Parathyroid adenoma (tissue), 2 donors: Measurements from ENCODE around the gene GJB4.

Source experiments
- H2AFZ ChIP-seq: fragments of 300-600 bp; sonication (generic); one replicate; pipeline ENCODE4 v1.7.0; 2017; ENCODE audit warnings: antibody characterized with exemption, mild to moderate bottlenecking
- H3K27ac ChIP-seq: fragments of 300-600 bp; sonication (generic); one replicate; pipeline ENCODE4 v1.7.0; 2017
- H3K27me3 ChIP-seq: fragments of 300-600 bp; sonication (generic); one replicate; pipeline ENCODE4 v1.7.0; 2017; ENCODE audit warnings: low read length; ENCODE audit not compliant: control insufficient read depth, insufficient read depth
- H3K36me3 ChIP-seq: fragments of 300-600 bp; sonication (generic); one replicate; pipeline ENCODE4 v1.7.0; 2017; ENCODE audit warnings: low read length; ENCODE audit not compliant: control insufficient read depth, insufficient read depth
- H3K4me1 ChIP-seq: fragments of 300-600 bp; sonication (generic); one replicate; pipeline ENCODE4 v1.7.0; 2017; ENCODE audit warnings: control low read depth
- H3K4me2 ChIP-seq: fragments of 300-600 bp; sonication (generic); one replicate; pipeline ENCODE4 v1.7.0; 2017; ENCODE audit warnings: low read length
- H3K4me3 ChIP-seq: fragments of 300-600 bp; sonication (generic); one replicate; pipeline ENCODE4 v1.7.0; 2017; ENCODE audit warnings: low read depth, low read length
- H3K79me2 ChIP-seq: fragments of 300-600 bp; sonication (generic); one replicate; pipeline ENCODE4 v1.7.0; 2017; ENCODE audit warnings: control low read depth
- H3K9ac ChIP-seq: fragments of 300-600 bp; sonication (generic); one replicate; pipeline ENCODE4 v1.7.0; 2017; ENCODE audit warnings: mild to moderate bottlenecking
- H3K9me3 ChIP-seq: fragments of 300-600 bp; sonication (generic); one replicate; pipeline ENCODE4 v1.7.0; 2017; ENCODE audit warnings: low read length; ENCODE audit not compliant: control insufficient read depth
- CTCF ChIP-seq: fragments of 300-600 bp; sonication (generic); IDR thresholded peaks from one replicate; pipeline ENCODE4 v1.7.0; 2017; ENCODE audit warnings: antibody characterized with exemption, mild to moderate bottlenecking
- donor health status: primary hyperparathyroidism.

Gene GJB4

GRCh38 chr1:34794001-34794789 is 34.7 kb downstream of the GJB4 start:
- no peaks in the 10 kb centered on the region for H3K79me2 ChIP-seq
- no peaks in the 10 kb centered on the region for H3K9me3 ChIP-seq
- no peaks in the 10 kb centered on the region for H3K4me1 ChIP-seq
- no peak for TF ChIP-seq CTCF
- H3K27me3 ChIP-seq, result no peaks in the 10 kb centered on the region
- H2AFZ ChIP-seq, result no peak overlapping the region
- H3K36me3 ChIP-seq, result no peaks in the 10 kb centered on the region
- no peak overlapping the region for H3K4me3 ChIP-seq
- no peak overlapping the region for H3K9ac ChIP-seq
- no peak overlapping the region for H3K4me2 ChIP-seq
- H3K27ac ChIP-seq, result no peak overlapping the region

GRCh38 chr1:34794790-34795180 is 35.2 kb downstream of the GJB4 start:
- Histone ChIP-seq H3K4me3 (no peak overlapping the region), H3K27me3 (no peaks in the 10 kb centered on the region), H3K27ac (no peak overlapping the region), H3K9ac (no peak overlapping the region), H3K79me2 (no peaks in the 10 kb centered on the region), H2AFZ (no peak overlapping the region), H3K4me2 (no peak overlapping the region), H3K9me3 (no peaks in the 10 kb centered on the region), H3K36me3 (no peaks in the 10 kb centered on the region), H3K4me1 (no peaks in the 10 kb centered on the region)
- TF ChIP-seq CTCF, result no peak

DNA sequence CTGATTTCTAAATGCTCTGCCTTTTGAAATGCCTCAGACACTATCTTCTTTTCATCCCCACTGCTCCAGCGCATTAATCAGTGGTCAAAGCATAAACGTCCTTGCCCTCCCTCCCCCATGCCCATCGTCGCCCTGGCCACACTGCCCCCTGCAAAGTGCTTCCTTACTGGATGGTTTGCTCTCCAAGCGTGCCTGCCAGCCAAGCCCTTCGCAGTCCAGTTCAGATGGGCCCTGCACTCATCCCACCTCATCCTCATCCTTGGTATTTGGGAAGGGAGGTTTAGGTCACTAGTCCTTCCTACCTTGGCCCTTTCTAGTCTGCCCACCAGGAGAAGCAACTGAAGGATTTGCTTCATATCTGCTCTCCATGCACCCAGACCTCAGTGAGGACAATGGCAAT is 36.4 kb downstream of the GJB4 start:
- no peak overlapping the region for H2AFZ ChIP-seq
- H3K4me3 ChIP-seq, result no peak overlapping the region
- H3K27ac ChIP-seq, result no peak overlapping the region
- H3K36me3 ChIP-seq, result no peaks in the 10 kb centered on the region
- no peak for TF ChIP-seq CTCF
- no peaks in the 10 kb centered on the region for H3K4me1 ChIP-seq
- H3K4me2 ChIP-seq, result no peak overlapping the region
- H3K9me3 ChIP-seq, result no peaks in the 10 kb centered on the region
- no peaks in the 10 kb centered on the region for H3K79me2 ChIP-seq
- H3K9ac ChIP-seq, result no peak overlapping the region
- H3K27me3 ChIP-seq, result no peaks in the 10 kb centered on the region

GRCh38 chr1:34796990-34797389 is 37.5 kb downstream of the GJB4 start:
- peak overlapping the region; percentile 16 for H3K4me3 ChIP-seq
- no peak overlapping the region for H3K9ac ChIP-seq
- no peak overlapping the region for H2AFZ ChIP-seq
- no peak overlapping the region for H3K4me2 ChIP-seq
- no peaks in the 10 kb centered on the region for H3K9me3 ChIP-seq
- H3K27ac ChIP-seq, result no peak overlapping the region
- no peaks in the 10 kb centered on the region for H3K4me1 ChIP-seq
- no peaks in the 10 kb centered on the region for H3K79me2 ChIP-seq
- no peak for TF ChIP-seq CTCF
- H3K27me3 ChIP-seq, result no peaks in the 10 kb centered on the region
- no peaks in the 10 kb centered on the region for H3K36me3 ChIP-seq

- Histone ChIP-seq H3K79me2 (no peaks in the 10 kb centered on the region), H3K9ac (no peak overlapping the region), H3K27ac (no peak overlapping the region), H3K36me3 (no peaks in the 10 kb centered on the region), H3K9me3 (no peaks in the 10 kb centered on the region), H3K4me1 (no peaks in the 10 kb centered on the region), H3K4me2 (no peak overlapping the region), H2AFZ (no peak overlapping the region), H3K27me3 (no peaks in the 10 kb centered on the region), H3K4me3 (no peak overlapping the region)
- no peak for TF ChIP-seq CTCF
Observed at GRCh38 chr1:34800214-34800613, 40.7 kb downstream of the GJB4 start.
